ENCODE measurements around the gene SLC38A3.

Gene SLC38A3

GRCh38 chr3:50268276-50268675 lies 63.2 kb downstream of the SLC38A3 start:
- no peak overlapping the region for H3K27ac ChIP-seq (ENCODE audit: low read length)
- H3K79me2 ChIP-seq (ENCODE audit: low read length): no peaks in the 10 kb centered on the region
- TF ChIP-seq EZH2phosphoT487 (IDR thresholded peaks at IDR 0.05; ENCODE audit: low read depth): no peak
- no peak overlapping the region for H2AFZ ChIP-seq (ENCODE audit: low read depth, low read length)
- no peaks in the 10 kb centered on the region for H3K9me3 ChIP-seq (ENCODE audit: insufficient read depth, low read length)
- no peaks in the 10 kb centered on the region for H3K36me3 ChIP-seq (replicated peaks; ENCODE audit: low read depth, low read length)
- no peak overlapping the region for H3K4me3 ChIP-seq (ENCODE audit: low read length)
- H4K20me1 ChIP-seq (ENCODE audit: insufficient read depth, low read length): no peaks in the 10 kb centered on the region
- no peak overlapping the region for H3K4me2 ChIP-seq (ENCODE audit: low read length)
- H3K4me1 ChIP-seq (ENCODE audit: low read length): peaks cover 7% of the 10 kb centered on the region; the same call in 1 of the 2 replicates
- no peak overlapping the region for H3K9ac ChIP-seq (ENCODE audit: low read length)
- peaks cover 26% of the 10 kb centered on the region for H3K27me3 ChIP-seq (ENCODE audit: low read depth, low read length)

GRCh38 chr3:50268703-50269451 lies 63.8 kb downstream of the SLC38A3 start, which contains the start of gene SEMA3B:
Gene SEMA3B (plus strand): TSS chr3:50269147. CDS start chr3:50269241, 94 bp downstream.
- Histone ChIP-seq H3K36me3 (replicated peaks; ENCODE audit: low read depth, low read length) (no peaks in the 10 kb centered on the region), H3K4me1 (ENCODE audit: low read length) (peaks cover 9% of the 10 kb centered on the region; the same call in 1 of the 2 replicates), H3K4me2 (ENCODE audit: low read length) (no peak within 1 kb of the TSS), H4K20me1 (ENCODE audit: insufficient read depth, low read length) (no peaks in the 10 kb centered on the region), H2AFZ (ENCODE audit: low read depth, low read length) (no peak within 1 kb of the TSS), H3K9me3 (ENCODE audit: insufficient read depth, low read length) (no peaks in the 10 kb centered on the region), H3K27me3 (ENCODE audit: low read depth, low read length) (peaks cover 28% of the 10 kb centered on the region), H3K27ac (ENCODE audit: low read length) (no peak within 1 kb of the TSS), H3K79me2 (ENCODE audit: low read length) (no peaks in the 10 kb centered on the region), H3K4me3 (ENCODE audit: low read length) (no peak within 1 kb of the TSS), H3K9ac (ENCODE audit: low read length) (no peak within 1 kb of the TSS)
- TF ChIP-seq CTCF (IDR thresholded peaks at IDR 0.05; ENCODE audit: low read depth, low read length) (no peak), EZH2phosphoT487 (IDR thresholded peaks at IDR 0.05; ENCODE audit: low read depth) (no peak)

GRCh38 chr3:50269460-50269859 lies 64.4 kb downstream of the SLC38A3 start:
- Histone ChIP-seq H3K9ac (ENCODE audit: low read length) (no peak overlapping the region), H2AFZ (ENCODE audit: low read depth, low read length) (no peak overlapping the region), H3K4me2 (ENCODE audit: low read length) (no peak overlapping the region), H3K4me1 (ENCODE audit: low read length) (peaks cover 9% of the 10 kb centered on the region; the same call in 1 of the 2 replicates), H3K27ac (ENCODE audit: low read length) (no peak overlapping the region), H3K27me3 (ENCODE audit: low read depth, low read length) (peaks cover 30% of the 10 kb centered on the region), H3K4me3 (ENCODE audit: low read length) (no peak overlapping the region), H3K9me3 (ENCODE audit: insufficient read depth, low read length) (no peaks in the 10 kb centered on the region), H3K36me3 (replicated peaks; ENCODE audit: low read depth, low read length) (no peaks in the 10 kb centered on the region), H3K79me2 (ENCODE audit: low read length) (no peaks in the 10 kb centered on the region), H4K20me1 (ENCODE audit: insufficient read depth, low read length) (no peaks in the 10 kb centered on the region)
- TF ChIP-seq EZH2phosphoT487 (IDR thresholded peaks at IDR 0.05; ENCODE audit: low read depth) (no peak), CTCF (IDR thresholded peaks at IDR 0.05; ENCODE audit: low read depth, low read length) (no peak)

DNA sequence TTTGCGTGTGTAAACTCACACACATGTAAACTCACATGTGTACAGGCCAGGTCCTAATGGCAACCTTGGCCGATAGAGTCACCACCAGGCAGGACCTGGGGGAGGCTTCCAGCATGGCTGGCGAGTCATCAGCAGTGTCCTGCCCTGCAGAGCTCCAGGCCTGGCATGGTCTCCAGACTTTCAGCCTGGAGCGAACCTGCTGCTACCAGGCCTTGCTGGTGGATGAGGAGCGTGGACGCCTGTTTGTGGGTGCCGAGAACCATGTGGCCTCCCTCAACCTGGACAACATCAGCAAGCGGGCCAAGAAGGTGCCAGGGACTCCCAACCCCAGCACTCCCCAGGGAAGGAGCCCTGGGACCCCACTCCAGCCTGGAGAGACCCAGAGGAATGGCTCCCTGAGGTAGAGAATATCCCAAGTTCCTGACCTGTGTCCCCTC lies 64.9 kb downstream of the SLC38A3 start:
- H3K9me3 ChIP-seq (ENCODE audit: insufficient read depth, low read length): no peaks in the 10 kb centered on the region
- no peak overlapping the region for H3K4me2 ChIP-seq (ENCODE audit: low read length)
- no peak for TF ChIP-seq EZH2phosphoT487 (IDR thresholded peaks at IDR 0.05; ENCODE audit: low read depth)
- TF ChIP-seq CTCF (IDR thresholded peaks at IDR 0.05; ENCODE audit: low read depth, low read length): no peak
- no peak overlapping the region for H3K27ac ChIP-seq (ENCODE audit: low read length)
- no peak overlapping the region for H3K4me3 ChIP-seq (ENCODE audit: low read length)
- peaks cover 30% of the 10 kb centered on the region for H3K27me3 ChIP-seq (ENCODE audit: low read depth, low read length)
- H3K36me3 ChIP-seq (replicated peaks; ENCODE audit: low read depth, low read length): no peaks in the 10 kb centered on the region
- H3K4me1 ChIP-seq (ENCODE audit: low read length): peaks cover 9% of the 10 kb centered on the region; the same call in 1 of the 2 replicates
- H4K20me1 ChIP-seq (ENCODE audit: insufficient read depth, low read length): no peaks in the 10 kb centered on the region
- H2AFZ ChIP-seq (ENCODE audit: low read depth, low read length): no peak overlapping the region
- no peak overlapping the region for H3K9ac ChIP-seq (ENCODE audit: low read length)
- H3K79me2 ChIP-seq (ENCODE audit: low read length): no peaks in the 10 kb centered on the region

Data from OCI-LY3 (cell line).